WTC11 (cell line): ENCODE data around the gene PARVB.

Source experiments
- FOXP1 ChIP-seq: sonication (generic); formaldehyde crosslinking; IDR thresholded peaks from 2 replicates; pipeline ENCODE4 v1.8.0; 2022; ENCODE audit warnings: missing genetic modification reagents, mild to moderate bottlenecking, moderate library complexity, borderline replicate concordance
- GABPB1 ChIP-seq: sonication (generic); formaldehyde crosslinking; IDR thresholded peaks from 2 replicates; pipeline ENCODE4 v1.8.1; 2023; ENCODE audit warnings: mild to moderate bottlenecking, missing genetic modification reagents
- JUN ChIP-seq: sonication (generic); formaldehyde crosslinking; IDR thresholded peaks from 2 replicates; pipeline ENCODE4 v1.8.0; 2023; ENCODE audit warnings: mild to moderate bottlenecking, missing genetic modification reagents
- MYBL2 ChIP-seq: sonication (generic); formaldehyde crosslinking; IDR thresholded peaks from 2 replicates; pipeline ENCODE4 v1.8.1; 2023; ENCODE audit warnings: mild to moderate bottlenecking, moderate library complexity, missing genetic modification reagents
- SP1 ChIP-seq: sonication (generic); formaldehyde crosslinking; conservative IDR thresholded peaks from 2 replicates; pipeline ENCODE4 v1.8.1; 2022; ENCODE audit warnings: missing genetic modification reagents
- ZNF317 ChIP-seq: sonication (generic); formaldehyde crosslinking; IDR thresholded peaks from 2 replicates; pipeline ENCODE4 v1.8.1; 2023; ENCODE audit warnings: low read depth, mild to moderate bottlenecking, moderate library complexity, missing genetic modification reagents, borderline replicate concordance
- TF ChIP-seq, protein P1 (sequence below): fragments of 200-600 bp; IDR thresholded peaks from 2 replicates; pipeline ENCODE4 v1.8.0; 2022; ENCODE audit warnings: antibody characterized with exemption
- TF ChIP-seq, protein P2 (sequence below): sonication (generic); formaldehyde crosslinking; IDR thresholded peaks from 2 replicates; pipeline ENCODE4 v1.8.1; 2023; ENCODE audit warnings: mild to moderate bottlenecking, missing genetic modification reagents
- TF ChIP-seq, protein P3 (sequence below): sonication (generic); formaldehyde crosslinking; IDR thresholded peaks from 2 replicates; pipeline ENCODE4 v1.8.1; 2023; ENCODE audit warnings: mild to moderate bottlenecking, missing genetic modification reagents
- TF ChIP-seq, protein P4 (sequence below): sonication (generic); formaldehyde crosslinking; IDR thresholded peaks from 2 replicates; pipeline ENCODE4 v1.8.1; 2023; ENCODE audit warnings: mild to moderate bottlenecking, missing genetic modification reagents, moderate library complexity

DNA sequence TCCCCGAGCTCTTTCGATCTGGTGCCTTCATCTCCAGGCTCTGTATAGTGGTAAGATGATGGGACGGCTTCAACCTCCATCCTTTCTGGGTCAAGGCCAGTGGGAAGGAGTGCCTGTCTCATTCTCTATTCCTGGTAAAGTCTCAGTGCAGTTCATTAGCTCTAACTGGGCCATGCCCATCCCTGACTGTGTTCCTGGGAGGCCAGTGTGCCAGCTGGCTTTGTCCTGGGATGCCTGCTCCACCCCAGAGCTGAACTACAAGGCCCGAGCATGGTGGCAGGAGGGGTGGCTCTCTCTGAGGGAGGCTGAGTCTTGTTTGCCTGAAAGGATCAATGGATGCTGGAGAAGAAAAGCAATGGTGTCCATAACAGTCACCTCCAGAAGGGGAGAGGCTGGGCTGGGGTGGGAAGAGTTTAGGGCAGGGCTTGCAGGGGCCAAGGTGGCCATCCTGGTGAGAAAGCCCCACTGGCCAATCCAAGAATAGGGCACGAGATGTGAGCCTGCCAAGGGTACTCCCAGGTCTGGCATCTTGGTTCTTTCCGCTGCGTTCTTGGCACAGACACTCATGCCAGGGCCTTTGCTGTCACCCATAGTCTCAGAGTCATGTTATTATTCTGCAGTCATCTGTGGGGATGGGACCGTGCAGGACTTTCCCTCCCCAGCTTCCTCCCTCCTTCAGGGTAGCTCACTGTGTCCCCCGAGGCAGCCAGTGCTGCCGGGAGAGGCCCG is 60.1 kb downstream of the PARVB start:
- TF ChIP-seq SP1 (CRISPR knock-in tag) (no peak), JUN (no peak), MYBL2 (CRISPR knock-in tag) (no peak), GABPB1 (no peak), FOXP1 (no peak), ZNF317 (no peak)
- TF ChIP-seq, protein P1, sequence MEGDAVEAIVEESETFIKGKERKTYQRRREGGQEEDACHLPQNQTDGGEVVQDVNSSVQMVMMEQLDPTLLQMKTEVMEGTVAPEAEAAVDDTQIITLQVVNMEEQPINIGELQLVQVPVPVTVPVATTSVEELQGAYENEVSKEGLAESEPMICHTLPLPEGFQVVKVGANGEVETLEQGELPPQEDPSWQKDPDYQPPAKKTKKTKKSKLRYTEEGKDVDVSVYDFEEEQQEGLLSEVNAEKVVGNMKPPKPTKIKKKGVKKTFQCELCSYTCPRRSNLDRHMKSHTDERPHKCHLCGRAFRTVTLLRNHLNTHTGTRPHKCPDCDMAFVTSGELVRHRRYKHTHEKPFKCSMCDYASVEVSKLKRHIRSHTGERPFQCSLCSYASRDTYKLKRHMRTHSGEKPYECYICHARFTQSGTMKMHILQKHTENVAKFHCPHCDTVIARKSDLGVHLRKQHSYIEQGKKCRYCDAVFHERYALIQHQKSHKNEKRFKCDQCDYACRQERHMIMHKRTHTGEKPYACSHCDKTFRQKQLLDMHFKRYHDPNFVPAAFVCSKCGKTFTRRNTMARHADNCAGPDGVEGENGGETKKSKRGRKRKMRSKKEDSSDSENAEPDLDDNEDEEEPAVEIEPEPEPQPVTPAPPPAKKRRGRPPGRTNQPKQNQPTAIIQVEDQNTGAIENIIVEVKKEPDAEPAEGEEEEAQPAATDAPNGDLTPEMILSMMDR, result no peak
- TF ChIP-seq, protein P2, sequence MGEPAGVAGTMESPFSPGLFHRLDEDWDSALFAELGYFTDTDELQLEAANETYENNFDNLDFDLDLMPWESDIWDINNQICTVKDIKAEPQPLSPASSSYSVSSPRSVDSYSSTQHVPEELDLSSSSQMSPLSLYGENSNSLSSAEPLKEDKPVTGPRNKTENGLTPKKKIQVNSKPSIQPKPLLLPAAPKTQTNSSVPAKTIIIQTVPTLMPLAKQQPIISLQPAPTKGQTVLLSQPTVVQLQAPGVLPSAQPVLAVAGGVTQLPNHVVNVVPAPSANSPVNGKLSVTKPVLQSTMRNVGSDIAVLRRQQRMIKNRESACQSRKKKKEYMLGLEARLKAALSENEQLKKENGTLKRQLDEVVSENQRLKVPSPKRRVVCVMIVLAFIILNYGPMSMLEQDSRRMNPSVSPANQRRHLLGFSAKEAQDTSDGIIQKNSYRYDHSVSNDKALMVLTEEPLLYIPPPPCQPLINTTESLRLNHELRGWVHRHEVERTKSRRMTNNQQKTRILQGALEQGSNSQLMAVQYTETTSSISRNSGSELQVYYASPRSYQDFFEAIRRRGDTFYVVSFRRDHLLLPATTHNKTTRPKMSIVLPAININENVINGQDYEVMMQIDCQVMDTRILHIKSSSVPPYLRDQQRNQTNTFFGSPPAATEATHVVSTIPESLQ, result no peak
- TF ChIP-seq, protein P3, sequence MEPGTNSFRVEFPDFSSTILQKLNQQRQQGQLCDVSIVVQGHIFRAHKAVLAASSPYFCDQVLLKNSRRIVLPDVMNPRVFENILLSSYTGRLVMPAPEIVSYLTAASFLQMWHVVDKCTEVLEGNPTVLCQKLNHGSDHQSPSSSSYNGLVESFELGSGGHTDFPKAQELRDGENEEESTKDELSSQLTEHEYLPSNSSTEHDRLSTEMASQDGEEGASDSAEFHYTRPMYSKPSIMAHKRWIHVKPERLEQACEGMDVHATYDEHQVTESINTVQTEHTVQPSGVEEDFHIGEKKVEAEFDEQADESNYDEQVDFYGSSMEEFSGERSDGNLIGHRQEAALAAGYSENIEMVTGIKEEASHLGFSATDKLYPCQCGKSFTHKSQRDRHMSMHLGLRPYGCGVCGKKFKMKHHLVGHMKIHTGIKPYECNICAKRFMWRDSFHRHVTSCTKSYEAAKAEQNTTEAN (CRISPR knock-in tag), result no peak
- TF ChIP-seq, protein P4, sequence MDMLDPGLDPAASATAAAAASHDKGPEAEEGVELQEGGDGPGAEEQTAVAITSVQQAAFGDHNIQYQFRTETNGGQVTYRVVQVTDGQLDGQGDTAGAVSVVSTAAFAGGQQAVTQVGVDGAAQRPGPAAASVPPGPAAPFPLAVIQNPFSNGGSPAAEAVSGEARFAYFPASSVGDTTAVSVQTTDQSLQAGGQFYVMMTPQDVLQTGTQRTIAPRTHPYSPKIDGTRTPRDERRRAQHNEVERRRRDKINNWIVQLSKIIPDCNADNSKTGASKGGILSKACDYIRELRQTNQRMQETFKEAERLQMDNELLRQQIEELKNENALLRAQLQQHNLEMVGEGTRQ (CRISPR knock-in tag), result no peak
